ENCODE data around the gene GRP. TPM values are rescaled to one million over a fixed set of nuclear protein-coding genes. Genes with fewer than 3 reads are reported as not detected.
A peak's percentile ranks its signal among the peaks of the same experiment; 100 is the strongest.

Gene GRP
- total and polyA plus RNA-seq, 2 donors: not detected

- no peak for DNase-seq (ENCODE audit: extremely low spot score)
- Histone ChIP-seq H3K27ac (ENCODE audit: low read depth) (no peak overlapping the region), H3K36me3 (ENCODE audit: insufficient read depth) (no peaks in the 10 kb centered on the region), H3K4me3 (ENCODE audit: low read depth, low read length) (no peak overlapping the region), H3K4me1 (ENCODE audit: insufficient read depth) (no peaks in the 10 kb centered on the region)
- 7% methylated on average over 10 of the region's 10 CpGs for WGBS
These were observed 47.0 kb downstream of the GRP start for GRCh38 chr18:59266886-59267502.

GRCh38 chr18:59267503-59268126 is 47.7 kb downstream of the GRP start:
- Histone ChIP-seq H3K4me1 (ENCODE audit: insufficient read depth) (no peaks in the 10 kb centered on the region), H3K36me3 (ENCODE audit: insufficient read depth) (no peaks in the 10 kb centered on the region), H3K27ac (ENCODE audit: low read depth) (no peak overlapping the region), H3K4me3 (ENCODE audit: low read depth, low read length) (no peak overlapping the region)
- WGBS: 2% methylated on average over 41 of the region's 41 CpGs
- no peak for DNase-seq (ENCODE audit: extremely low spot score)

GRCh38 chr18:59268127-59268720 is 48.3 kb downstream of the GRP start:
- no peaks in the 10 kb centered on the region for H3K36me3 ChIP-seq (ENCODE audit: insufficient read depth)
- no peak overlapping the region for H3K4me3 ChIP-seq (ENCODE audit: low read depth, low read length)
- H3K4me1 ChIP-seq (ENCODE audit: insufficient read depth): peaks cover 1% of the 10 kb centered on the region
- WGBS: 4% methylated on average over 28 of the region's 28 CpGs
- no peak for DNase-seq (ENCODE audit: extremely low spot score)
- H3K27ac ChIP-seq (ENCODE audit: low read depth): no peak overlapping the region

- peaks cover 2% of the 10 kb centered on the region for H3K4me1 ChIP-seq (ENCODE audit: insufficient read depth)
- no peak overlapping the region for H3K27ac ChIP-seq (ENCODE audit: low read depth)
- no peaks in the 10 kb centered on the region for H3K36me3 ChIP-seq (ENCODE audit: insufficient read depth)
- no peak for DNase-seq (ENCODE audit: extremely low spot score)
- 2% methylated on average over 90 of the region's 90 CpGs for WGBS
- peak overlapping the region; percentile 21 for H3K4me3 ChIP-seq (ENCODE audit: low read depth, low read length)
These were observed 49.0 kb downstream of the GRP start for GRCh38 chr18:59268721-59269562.

- DNase-seq (ENCODE audit: extremely low spot score): no peak
- H3K27ac ChIP-seq (ENCODE audit: low read depth): no peak overlapping the region
- H3K4me1 ChIP-seq (ENCODE audit: insufficient read depth): peaks cover 2% of the 10 kb centered on the region
- WGBS: 5% methylated on average over 17 of the region's 17 CpGs
- no peaks in the 10 kb centered on the region for H3K36me3 ChIP-seq (ENCODE audit: insufficient read depth)
- peak overlapping the region; percentile 21 for H3K4me3 ChIP-seq (ENCODE audit: low read depth, low read length)
These were observed 49.7 kb downstream of the GRP start for GRCh38 chr18:59269563-59270119.

- no peak overlapping the region for H3K4me3 ChIP-seq (ENCODE audit: low read depth, low read length)
- H3K36me3 ChIP-seq (ENCODE audit: insufficient read depth): no peaks in the 10 kb centered on the region
- DNase-seq (ENCODE audit: extremely low spot score): no peak
- no peak overlapping the region for H3K27ac ChIP-seq (ENCODE audit: low read depth)
- WGBS: 17% methylated on average over 4 of the region's 4 CpGs
- peaks cover 2% of the 10 kb centered on the region for H3K4me1 ChIP-seq (ENCODE audit: insufficient read depth)
These were observed 50.8 kb downstream of the GRP start for GRCh38 chr18:59270689-59271257.

GRCh38 chr18:59271606-59272220 is 51.8 kb downstream of the GRP start:
- 15% methylated on average over 14 of the region's 14 CpGs for WGBS
- H3K27ac ChIP-seq (ENCODE audit: low read depth): no peak overlapping the region
- H3K4me1 ChIP-seq (ENCODE audit: insufficient read depth): peaks cover 2% of the 10 kb centered on the region
- H3K4me3 ChIP-seq (ENCODE audit: low read depth, low read length): no peak overlapping the region
- no peak for DNase-seq (ENCODE audit: extremely low spot score)
- no peaks in the 10 kb centered on the region for H3K36me3 ChIP-seq (ENCODE audit: insufficient read depth)

GRCh38 chr18:59272221-59272888 is 52.4 kb downstream of the GRP start:
- WGBS: 2% methylated on average over 52 of the region's 52 CpGs
- no peak for DNase-seq (ENCODE audit: extremely low spot score)
- Histone ChIP-seq H3K27ac (ENCODE audit: low read depth) (no peak overlapping the region), H3K36me3 (ENCODE audit: insufficient read depth) (no peaks in the 10 kb centered on the region), H3K4me3 (ENCODE audit: low read depth, low read length) (peak overlapping the region; percentile 27), H3K4me1 (ENCODE audit: insufficient read depth) (peaks cover 2% of the 10 kb centered on the region)

GRCh38 chr18:59272891-59273758 is 53.2 kb downstream of the GRP start, which contains the start of gene RAX:
Gene RAX, minus strand, starts transcription at chr18:59273454. Its CDS starts 248 bp downstream, at chr18:59273206.
- peaks cover 2% of the 10 kb centered on the region for H3K4me1 ChIP-seq (ENCODE audit: insufficient read depth)
- H3K4me3 ChIP-seq (ENCODE audit: low read depth, low read length): peak within 1 kb of the TSS; percentile 27
- no peak for DNase-seq (ENCODE audit: extremely low spot score)
- no peaks in the 10 kb centered on the region for H3K36me3 ChIP-seq (ENCODE audit: insufficient read depth)
- under 1% methylated on average over 88 of the region's 88 CpGs for WGBS
- no peak within 1 kb of the TSS for H3K27ac ChIP-seq (ENCODE audit: low read depth)

- peaks cover 2% of the 10 kb centered on the region for H3K4me1 ChIP-seq (ENCODE audit: insufficient read depth)
- DNase-seq (ENCODE audit: extremely low spot score): no peak
- H3K36me3 ChIP-seq (ENCODE audit: insufficient read depth): no peaks in the 10 kb centered on the region
- WGBS: 3% methylated on average over 48 of the region's 48 CpGs
- no peak overlapping the region for H3K4me3 ChIP-seq (ENCODE audit: low read depth, low read length)
- no peak overlapping the region for H3K27ac ChIP-seq (ENCODE audit: low read depth)
These were observed 54.0 kb downstream of the GRP start for GRCh38 chr18:59273759-59274532.

- no peaks in the 10 kb centered on the region for H3K36me3 ChIP-seq (ENCODE audit: insufficient read depth)
- 14% methylated on average over 18 of the region's 18 CpGs for WGBS
- H3K4me1 ChIP-seq (ENCODE audit: insufficient read depth): peaks cover 2% of the 10 kb centered on the region
- H3K4me3 ChIP-seq (ENCODE audit: low read depth, low read length): no peak overlapping the region
- no peak overlapping the region for H3K27ac ChIP-seq (ENCODE audit: low read depth)
- DNase-seq (ENCODE audit: extremely low spot score): no peak
These were observed 54.6 kb downstream of the GRP start for GRCh38 chr18:59274533-59274928.

All from urinary bladder (tissue), 4 donors.